HG03039 (cell line): ENCODE results near the gene C1orf146.
"Not testable (repeated sequence)": the region's sequence is repeated elsewhere in the genome, so short reads cannot be mapped to it uniquely, and the experiment has no call there.

Experiments used
- ATAC-seq: cut with Tn5 transposase; IDR thresholded peaks from one replicate; pipeline ENCODE4 v1.9.1; 2021; ENCODE audit warnings: mild to moderate bottlenecking, moderate library complexity; ENCODE audit not compliant: unreplicated experiment

Gene C1orf146

DNA sequence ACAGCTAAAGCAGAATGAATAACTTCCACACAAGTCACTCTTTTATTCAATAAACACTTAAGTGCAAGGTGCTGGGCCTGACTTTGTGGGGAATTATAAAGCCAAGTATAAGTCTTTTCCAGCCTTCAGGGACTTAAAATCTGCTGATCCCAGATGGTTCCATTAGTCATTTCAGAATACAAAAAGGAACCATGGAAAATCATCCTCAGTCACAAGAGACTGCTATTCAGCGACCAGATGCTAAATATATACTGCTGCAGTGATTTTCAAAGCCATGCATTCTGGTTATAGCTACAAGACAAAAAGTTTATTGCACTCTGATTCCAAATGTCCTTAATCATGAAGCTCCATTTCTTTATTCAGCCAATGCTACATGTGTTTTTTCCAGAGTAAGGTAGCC, 55.3 kb downstream of the C1orf146 start:
- ATAC-seq: no peak

DNA sequence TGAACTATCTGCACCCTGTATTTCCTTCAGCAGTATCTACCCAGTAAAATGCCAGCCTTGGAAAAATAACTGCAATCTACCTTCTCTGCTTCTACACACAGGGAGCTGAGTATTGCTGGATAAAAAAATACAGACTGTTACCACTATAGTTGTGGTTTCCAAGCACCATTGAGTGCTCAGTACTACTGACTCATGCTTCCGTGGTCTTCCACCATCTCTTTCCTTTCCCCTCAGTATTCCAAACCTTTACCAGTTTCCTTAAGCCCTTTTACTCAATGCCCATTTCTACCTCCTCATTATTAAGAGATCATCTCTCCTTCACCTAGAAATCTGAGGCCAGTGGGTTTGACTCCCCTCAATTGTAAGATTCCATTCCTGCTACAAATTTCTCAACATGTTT, 57.2 kb downstream of the C1orf146 start:
- ATAC-seq: no peak

DNA sequence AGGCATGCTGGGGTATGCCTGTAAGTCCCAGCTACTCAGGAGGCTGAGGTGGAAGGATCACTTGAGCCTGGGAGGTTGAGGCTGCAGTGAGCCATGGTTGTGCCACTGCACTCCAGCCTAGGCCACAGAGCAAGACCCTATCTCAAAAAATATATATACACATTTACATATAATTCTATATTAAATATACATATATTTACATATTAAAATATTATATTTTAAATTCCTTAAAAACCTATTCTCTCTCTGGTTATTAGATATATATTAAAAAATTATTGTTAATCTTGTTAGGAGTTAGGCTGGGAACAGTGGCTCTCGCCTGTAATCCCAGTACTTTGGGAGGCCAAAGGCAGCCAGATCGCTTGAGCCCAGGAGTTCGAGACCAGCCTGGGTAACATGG, 58.4 kb downstream of the C1orf146 start:
- ATAC-seq: no peak

DNA sequence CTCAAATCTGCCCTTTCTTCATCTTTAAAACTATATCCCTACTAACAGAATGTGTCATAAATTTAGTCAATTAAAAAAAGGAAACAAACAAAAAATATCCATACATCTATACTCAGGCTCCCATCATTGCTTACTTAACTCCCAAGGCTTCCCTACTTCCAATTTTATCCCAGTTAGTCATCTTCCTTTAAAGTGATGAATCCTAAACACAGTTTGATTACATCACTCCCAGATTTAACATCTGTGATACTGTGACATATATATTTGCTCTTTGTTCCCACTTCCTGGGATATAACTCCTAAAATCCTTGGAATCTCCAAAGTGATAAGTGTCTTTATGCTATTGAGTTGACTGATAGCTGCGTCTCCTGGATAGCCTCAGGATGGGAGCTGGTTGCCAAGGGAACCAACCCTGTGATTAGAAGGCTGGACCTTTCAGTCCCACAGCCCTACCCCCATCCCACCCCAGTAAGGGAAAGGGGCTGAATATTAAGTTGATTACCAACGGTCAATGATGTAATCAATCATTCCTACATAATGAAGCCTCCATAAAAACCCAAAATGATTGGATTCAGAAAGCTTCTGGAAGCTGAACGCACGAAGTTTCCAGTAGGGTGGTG, 59.5 kb downstream of the C1orf146 start:
- ATAC-seq: no peak

DNA sequence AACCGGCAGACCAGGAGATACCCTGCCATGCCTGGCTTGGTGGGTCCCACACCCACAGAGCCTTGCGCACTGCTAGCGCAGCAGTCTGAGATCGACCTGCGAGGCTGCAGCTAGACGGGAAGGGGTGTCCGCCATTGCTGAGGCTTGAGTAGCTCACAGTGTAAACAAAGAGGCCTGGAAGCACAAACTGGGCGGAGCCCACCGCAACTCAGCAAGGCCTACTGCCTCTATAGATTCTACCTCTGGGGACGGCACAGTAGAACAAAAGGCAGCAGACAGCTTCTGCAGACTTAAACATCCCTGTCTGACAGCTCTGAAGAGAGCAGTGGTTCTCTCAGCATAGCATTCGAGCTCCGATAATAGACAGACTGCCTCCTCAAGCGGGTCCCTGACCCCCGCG, 62.1 kb downstream of the C1orf146 start:
- not testable (repeated sequence) for ATAC-seq

- ATAC-seq: not testable (repeated sequence)
These were observed 63.7 kb downstream of the C1orf146 start for GRCh38 chr1:92281411-92281810.

- no peak for ATAC-seq
These were observed 73.8 kb downstream of the C1orf146 start for GRCh38 chr1:92291372-92291999.
